ENCODE data around the gene VOPP1. TPM values are rescaled to one million over a fixed set of nuclear protein-coding genes. Genes with fewer than 3 reads are reported as not detected.

Gene VOPP1
- total and polyA plus RNA-seq, 10 of the 15 experiments (the other 5 are each of a cell fraction or from before 2014, with no cell fraction given): 32.8 to 206 (median 129) TPM

GRCh38 chr7:55517936-55518689 lies 54.2 kb downstream of the VOPP1 start:
- in situ Hi-C loops (cut with MboI): no loop called here
- H3K4me1 ChIP-seq (ENCODE audit: control insufficient read depth, insufficient read depth, low read length): peaks cover 54% of the 10 kb centered on the region
- H3K27ac ChIP-seq (ENCODE audit: control insufficient read depth, insufficient read depth): peak overlapping the region; percentile 16
- intact Hi-C loops (cut with micrococcal nuclease; ENCODE audit: unreplicated experiment): loop anchor here (1.0 to 5.0 kb wide), 2 partner anchors 16 to 86 kb away; no protein-coding TSS in a partner anchor
- no peak overlapping the region for H3K9ac ChIP-seq (ENCODE audit: control insufficient read depth, insufficient read depth, low read length)
- H4K20me1 ChIP-seq (ENCODE audit: control insufficient read depth, insufficient read depth): no peaks in the 10 kb centered on the region
- BruUV-seq (replicated peaks): no TSS peak
- no peak overlapping the region for H2AFZ ChIP-seq (ENCODE audit: control insufficient read depth, low read depth, low read length)
- ChIA-PET POLR2A (interaction anchor here (0.5 to 9.8 kb wide), 6 partner anchors 8 to 546 kb away, joined by 3 to 122 read pairs (median 4); partner anchors contain the start of gene SUMF2), RAD21 (ENCODE audit: unreplicated experiment) (interaction anchor here (1.4 to 6.9 kb wide), 6 partner anchors 9 to 209 kb away, joined by 8 to 150 read pairs (median 27); no protein-coding TSS in a partner anchor), SMC1A (ENCODE audit: uncharacterized antibody, unreplicated experiment) (interaction anchor here (0.8 to 21.7 kb wide), 8 partner anchors 9 to 48 kb away, joined by 3 to 354 read pairs (median 4); no protein-coding TSS in a partner anchor), CTCF (interaction anchor here (1.2 to 5.8 kb wide), 7 partner anchors 8 to 46 kb away, joined by 3 to 67 read pairs (median 7); no protein-coding TSS in a partner anchor)
- peaks cover 67% of the 10 kb centered on the region for H3K79me2 ChIP-seq (ENCODE audit: control insufficient read depth, insufficient read depth, low read length)
- no peak for ATAC-seq
- H3K9me3 ChIP-seq (replicated peaks; ENCODE audit: control insufficient read depth, insufficient read depth, low read length): no peaks in the 10 kb centered on the region
- DNase-seq (ENCODE audit: low read depth, low spot score): no peak
- WGBS (ENCODE audit: insufficient coverage, insufficient replicate concordance, low lambda C conversion rate, missing lambda C conversion rate): 69% methylated on average over 15 of the region's 15 CpGs
- H3K36me3 ChIP-seq (ENCODE audit: control insufficient read depth in 2 of 2, insufficient read depth in 2 of 2, low read length in 1 of 2): peaks cover 23 to 40% of the 10 kb centered on the region in 2 experiments
- no peak overlapping the region for H3K4me3 ChIP-seq
- TF ChIP-seq ZNF274 (IDR thresholded peaks at IDR 0.05; ENCODE audit: insufficient read depth, insufficient read length) (no peak), ZBTB11 (CRISPR knock-in tag; IDR thresholded peaks at IDR 0.05) (no peak), E2F8 (IDR thresholded peaks at IDR 0.05; ENCODE audit: low read depth, partially characterized antibody) (no peak), HDGF (IDR thresholded peaks at IDR 0.05) (no peak)
- no peak for FAIRE-seq
- no peaks in the 10 kb centered on the region for H3K27me3 ChIP-seq (replicated peaks in 1 of 2; ENCODE audit: control insufficient read depth in 2 of 2, insufficient read depth in 2 of 2, low read length in 1 of 2)
- H3K4me2 ChIP-seq (ENCODE audit: control insufficient read depth, insufficient read depth): peak overlapping the region; percentile 36; the same call in 1 of the 2 replicates
